Measurements from ENCODE around the gene ACYP2.

DNA sequence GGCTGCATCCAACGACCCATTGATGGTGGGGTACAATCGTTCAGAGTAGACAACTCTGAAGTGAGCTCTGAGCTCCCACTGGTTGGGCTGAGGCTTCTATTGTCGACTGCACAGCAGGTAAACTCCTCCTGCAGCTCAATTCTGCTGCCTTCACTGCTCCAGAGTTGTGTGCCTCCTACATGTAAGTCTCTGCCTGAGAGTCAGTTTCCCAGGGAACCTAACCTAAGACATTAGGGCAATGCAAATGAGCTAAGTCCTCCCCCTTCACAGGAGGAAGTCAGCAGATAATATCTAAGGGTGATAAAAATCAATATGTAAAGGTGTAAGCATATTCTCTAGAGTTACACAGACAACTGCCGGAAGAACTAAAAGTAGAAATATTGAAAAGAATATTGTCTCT is 22.5 kb upstream of the ACYP2 start:
- TF ChIP-seq, protein P1, sequence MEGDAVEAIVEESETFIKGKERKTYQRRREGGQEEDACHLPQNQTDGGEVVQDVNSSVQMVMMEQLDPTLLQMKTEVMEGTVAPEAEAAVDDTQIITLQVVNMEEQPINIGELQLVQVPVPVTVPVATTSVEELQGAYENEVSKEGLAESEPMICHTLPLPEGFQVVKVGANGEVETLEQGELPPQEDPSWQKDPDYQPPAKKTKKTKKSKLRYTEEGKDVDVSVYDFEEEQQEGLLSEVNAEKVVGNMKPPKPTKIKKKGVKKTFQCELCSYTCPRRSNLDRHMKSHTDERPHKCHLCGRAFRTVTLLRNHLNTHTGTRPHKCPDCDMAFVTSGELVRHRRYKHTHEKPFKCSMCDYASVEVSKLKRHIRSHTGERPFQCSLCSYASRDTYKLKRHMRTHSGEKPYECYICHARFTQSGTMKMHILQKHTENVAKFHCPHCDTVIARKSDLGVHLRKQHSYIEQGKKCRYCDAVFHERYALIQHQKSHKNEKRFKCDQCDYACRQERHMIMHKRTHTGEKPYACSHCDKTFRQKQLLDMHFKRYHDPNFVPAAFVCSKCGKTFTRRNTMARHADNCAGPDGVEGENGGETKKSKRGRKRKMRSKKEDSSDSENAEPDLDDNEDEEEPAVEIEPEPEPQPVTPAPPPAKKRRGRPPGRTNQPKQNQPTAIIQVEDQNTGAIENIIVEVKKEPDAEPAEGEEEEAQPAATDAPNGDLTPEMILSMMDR (IDR thresholded peaks at IDR 0.05) = no peak
- no peak for TF ChIP-seq POLR2A (IDR thresholded peaks at IDR 0.05)
